ENCODE data around the gene NUDT4. TPM values are rescaled to one million over a fixed set of nuclear protein-coding genes. Genes with fewer than 3 reads are reported as not detected.

Gene NUDT4
- total and polyA plus RNA-seq, 2 donors (not counting 3 experiments of a cell fraction or from before 2014, with no cell fraction given), result 76.0 to 161 TPM

DNA sequence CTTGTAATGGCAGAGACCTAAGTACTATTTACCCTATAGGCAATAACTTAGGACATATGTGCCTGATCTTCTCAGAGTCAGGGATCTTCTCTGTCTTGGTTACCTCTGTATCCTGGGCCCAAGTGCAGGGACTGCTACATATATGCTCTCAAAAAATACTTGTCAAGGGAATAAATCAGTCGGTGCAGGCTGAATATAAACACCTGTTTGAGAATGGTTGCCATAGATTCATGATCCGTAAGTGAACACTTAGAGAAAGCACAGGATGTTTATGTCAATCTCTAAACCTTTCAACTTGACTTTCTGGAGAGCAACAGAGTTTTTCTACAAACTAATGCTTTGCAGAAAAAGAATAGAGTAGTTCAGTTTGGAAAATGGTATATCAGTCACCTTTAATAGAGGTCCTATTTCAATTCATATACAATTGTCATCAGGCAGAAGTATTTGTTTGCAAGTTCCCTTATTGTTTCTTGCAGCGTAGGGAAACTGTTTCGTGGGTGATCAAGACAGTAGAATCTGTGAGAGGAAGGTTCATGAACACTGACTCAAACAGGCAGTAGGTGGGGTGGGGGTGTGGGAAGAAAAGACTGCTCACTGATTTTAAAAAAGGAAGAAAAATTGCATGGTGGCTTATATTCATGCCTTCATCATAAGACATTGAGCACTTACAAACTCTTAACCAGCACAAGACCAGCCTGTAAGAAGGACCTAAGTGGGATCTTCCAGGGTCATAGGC, 70.0 kb downstream of the NUDT4 start:
- Histone ChIP-seq H3K9me1 (replicated peaks; ENCODE audit: control insufficient read depth, extremely low read depth, insufficient read depth, low read length) (no peaks in the 10 kb centered on the region), H3K36me3 (ENCODE audit: control insufficient read depth in 2 of 2, extremely low read depth in 1 of 2, insufficient read depth in 2 of 2, low read length in 2 of 2) (no peaks in the 10 kb centered on the region), H3K4me2 (ENCODE audit: insufficient read depth, low read length) (no peak overlapping the region), H3K27ac (ENCODE audit: insufficient read depth, low read depth, low read length) (no peak overlapping the region), H3K27me3 (ENCODE audit: control insufficient read depth in 2 of 2, insufficient read depth in 2 of 2, low read length in 2 of 2) (no peaks in the 10 kb centered on the region), H3K4me1 (ENCODE audit: control insufficient read depth, extremely low read depth, insufficient read depth, low read length) (peaks cover 4% of the 10 kb centered on the region), H2AFZ (ENCODE audit: low read depth, low read length) (no peak overlapping the region), H3K9me3 (replicated peaks; ENCODE audit: control insufficient read depth, insufficient read depth, low read length) (no peaks in the 10 kb centered on the region), H3K4me3 (replicated peaks in 1 of 3; ENCODE audit: insufficient read depth in 1 of 3, low read depth in 1 of 3, low read length in 3 of 3) (no peak overlapping the region), H3K79me2 (ENCODE audit: control insufficient read depth, insufficient read depth, low read length) (no peaks in the 10 kb centered on the region), H4K20me1 (replicated peaks; ENCODE audit: control insufficient read depth, extremely low read depth, insufficient read depth, low read length) (no peaks in the 10 kb centered on the region), H3K9ac (replicated peaks; ENCODE audit: extremely low read depth, insufficient read depth, low read length) (no peak overlapping the region)
- intact Hi-C loops (cut with micrococcal nuclease) (no loop called here), dilution Hi-C loops (cut with MboI; ENCODE audit: extremely low pct_ligation_motif_present, low sequenced_read_pairs) (no loop called here)
- FAIRE-seq (no peak), DNase-seq (ENCODE audit: low read depth, low spot score) (no peak)
- no TSS peak for BruUV-seq (replicated peaks)
- ChIA-PET POLR2A (no interaction called here), CTCF (interaction anchor here (1.2 kb wide), 1 partner anchor 13 kb away, joined by 3 read pairs; no protein-coding TSS in a partner anchor)
- no peak for TF ChIP-seq GATA2 (IDR thresholded peaks at IDR 0.05; ENCODE audit: insufficient read depth, insufficient read length, low read depth, low read length)
- TF ChIP-seq, protein P1, sequence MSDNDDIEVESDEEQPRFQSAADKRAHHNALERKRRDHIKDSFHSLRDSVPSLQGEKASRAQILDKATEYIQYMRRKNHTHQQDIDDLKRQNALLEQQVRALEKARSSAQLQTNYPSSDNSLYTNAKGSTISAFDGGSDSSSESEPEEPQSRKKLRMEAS (IDR thresholded peaks at IDR 0.05; ENCODE audit: insufficient read depth, insufficient read length), result no peak
- no peak for TF ChIP-seq EZH2 (IDR thresholded peaks at IDR 0.05; ENCODE audit: borderline replicate concordance, low read depth, low read length, severe bottlenecking)
- no peak for TF ChIP-seq JUN (IDR thresholded peaks at IDR 0.05; ENCODE audit: borderline replicate concordance, insufficient read depth, insufficient read length, low read depth)
- TF ChIP-seq, protein P2, sequence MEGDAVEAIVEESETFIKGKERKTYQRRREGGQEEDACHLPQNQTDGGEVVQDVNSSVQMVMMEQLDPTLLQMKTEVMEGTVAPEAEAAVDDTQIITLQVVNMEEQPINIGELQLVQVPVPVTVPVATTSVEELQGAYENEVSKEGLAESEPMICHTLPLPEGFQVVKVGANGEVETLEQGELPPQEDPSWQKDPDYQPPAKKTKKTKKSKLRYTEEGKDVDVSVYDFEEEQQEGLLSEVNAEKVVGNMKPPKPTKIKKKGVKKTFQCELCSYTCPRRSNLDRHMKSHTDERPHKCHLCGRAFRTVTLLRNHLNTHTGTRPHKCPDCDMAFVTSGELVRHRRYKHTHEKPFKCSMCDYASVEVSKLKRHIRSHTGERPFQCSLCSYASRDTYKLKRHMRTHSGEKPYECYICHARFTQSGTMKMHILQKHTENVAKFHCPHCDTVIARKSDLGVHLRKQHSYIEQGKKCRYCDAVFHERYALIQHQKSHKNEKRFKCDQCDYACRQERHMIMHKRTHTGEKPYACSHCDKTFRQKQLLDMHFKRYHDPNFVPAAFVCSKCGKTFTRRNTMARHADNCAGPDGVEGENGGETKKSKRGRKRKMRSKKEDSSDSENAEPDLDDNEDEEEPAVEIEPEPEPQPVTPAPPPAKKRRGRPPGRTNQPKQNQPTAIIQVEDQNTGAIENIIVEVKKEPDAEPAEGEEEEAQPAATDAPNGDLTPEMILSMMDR (IDR thresholded peaks at IDR 0.05; ENCODE audit: extremely low read depth in 1 of 2, insufficient read depth in 1 of 2, low read depth in 1 of 2, low read length in 2 of 2), result no peak
- TF ChIP-seq POLR2A (IDR thresholded peaks at IDR 0.05; ENCODE audit: low read depth, low read length), result no peak
- no peak for TF ChIP-seq FOS (IDR thresholded peaks at IDR 0.05; ENCODE audit: borderline replicate concordance, insufficient read depth, low read length)
- TF ChIP-seq MYC (IDR thresholded peaks at IDR 0.05; ENCODE audit: low read depth, low read length), result no peak
- TF ChIP-seq POLR2AphosphoS5 (IDR thresholded peaks at IDR 0.05; ENCODE audit: insufficient read depth, low read depth, low read length), result no peak
